Measurements from ENCODE around the gene MANBA.
A peak's percentile ranks its signal among the peaks of the same experiment; 100 is the strongest.

The MANBA gene

GRCh38 chr4:102589743-102590142 is 171.0 kb downstream of the MANBA start:
- Histone ChIP-seq H3K4me1 (ENCODE audit: control insufficient read depth in 1 of 2, insufficient read depth in 2 of 2, low read length in 2 of 2) (no peaks in the 10 kb centered on the region), H3K18ac (ENCODE audit: low read length) (no peak overlapping the region), H2BK120ac (ENCODE audit: insufficient read depth, low read length, poor library complexity) (no peak overlapping the region), H3K23ac (ENCODE audit: low read length) (no peak overlapping the region), H3K4me3 (ENCODE audit: low read depth, low read length) (no peak overlapping the region), H3K79me1 (ENCODE audit: low read length) (no peaks in the 10 kb centered on the region), H3K79me2 (ENCODE audit: control insufficient read depth, insufficient read depth, low read length, poor library complexity) (no peaks in the 10 kb centered on the region), H3K9me3 (ENCODE audit: insufficient read depth, low read depth, low read length) (no peaks in the 10 kb centered on the region), H3K14ac (ENCODE audit: low read length) (no peak overlapping the region), H3K27ac (ENCODE audit: low read depth, low read length) (no peak overlapping the region), H3K4me2 (ENCODE audit: low read length) (no peak overlapping the region), H3K36me3 (ENCODE audit: control insufficient read depth in 1 of 2, insufficient read depth in 2 of 2, low read length in 2 of 2) (peaks cover 4 to 5% of the 10 kb centered on the region in 2 experiments), H3K9ac (ENCODE audit: low read length) (no peak overlapping the region), H2BK12ac (ENCODE audit: low read length) (no peak overlapping the region), H4K91ac (ENCODE audit: low read depth, low read length) (no peak overlapping the region), H3K4ac (ENCODE audit: low read depth, low read length) (no peak overlapping the region), H4K12ac (ENCODE audit: low read depth, low read length) (no peak overlapping the region), H2BK5ac (ENCODE audit: low read depth, low read length, poor library complexity) (no peak overlapping the region), H2AFZ (ENCODE audit: insufficient read depth, low read length, poor library complexity) (no peak overlapping the region), H2AK5ac (ENCODE audit: low read length) (no peak overlapping the region), H4K8ac (ENCODE audit: low read depth, low read length) (no peak overlapping the region), H3K27me3 (ENCODE audit: insufficient read depth, low read length) (no peaks in the 10 kb centered on the region)
- DNase-seq, result no peak
- no CpG with 5 or more reads among the region's 3 CpGs for WGBS (ENCODE audit: extremely low coverage, insufficient coverage, insufficient read length)

- Histone ChIP-seq H2BK120ac (ENCODE audit: insufficient read depth, low read length, poor library complexity) (no peak overlapping the region), H3K4me3 (ENCODE audit: low read depth, low read length) (no peak overlapping the region), H4K91ac (ENCODE audit: low read depth, low read length) (no peak overlapping the region), H3K4me2 (ENCODE audit: low read length) (no peak overlapping the region), H3K36me3 (ENCODE audit: control insufficient read depth in 1 of 2, insufficient read depth in 2 of 2, low read length in 2 of 2) (peaks cover 5 to 6% of the 10 kb centered on the region in 2 experiments), H4K12ac (ENCODE audit: low read depth, low read length) (no peak overlapping the region), H2BK12ac (ENCODE audit: low read length) (no peak overlapping the region), H4K8ac (ENCODE audit: low read depth, low read length) (no peak overlapping the region), H3K79me2 (ENCODE audit: control insufficient read depth, insufficient read depth, low read length, poor library complexity) (no peaks in the 10 kb centered on the region), H3K79me1 (ENCODE audit: low read length) (no peaks in the 10 kb centered on the region), H3K27ac (ENCODE audit: low read depth, low read length) (no peak overlapping the region), H3K23ac (ENCODE audit: low read length) (no peak overlapping the region), H3K14ac (ENCODE audit: low read length) (no peak overlapping the region), H2BK5ac (ENCODE audit: low read depth, low read length, poor library complexity) (no peak overlapping the region), H3K9ac (ENCODE audit: low read length) (no peak overlapping the region), H2AFZ (ENCODE audit: insufficient read depth, low read length, poor library complexity) (no peak overlapping the region), H3K9me3 (ENCODE audit: insufficient read depth, low read depth, low read length) (no peaks in the 10 kb centered on the region), H3K18ac (ENCODE audit: low read length) (no peak overlapping the region), H2AK5ac (ENCODE audit: low read length) (no peak overlapping the region), H3K27me3 (ENCODE audit: insufficient read depth, low read length) (no peaks in the 10 kb centered on the region), H3K4me1 (ENCODE audit: control insufficient read depth in 1 of 2, insufficient read depth in 2 of 2, low read length in 2 of 2) (no peaks in the 10 kb centered on the region), H3K4ac (ENCODE audit: low read depth, low read length) (no peak overlapping the region)
- DNase-seq, result no peak
- WGBS (ENCODE audit: extremely low coverage, insufficient coverage, insufficient read length), result no CpG with 5 or more reads among the region's 4 CpGs
Observed at GRCh38 chr4:102586644-102587021, 174.1 kb downstream of the MANBA start.

GRCh38 chr4:102586002-102586643 is 174.6 kb downstream of the MANBA start:
- Histone ChIP-seq H2BK5ac (ENCODE audit: low read depth, low read length, poor library complexity) (no peak overlapping the region), H4K8ac (ENCODE audit: low read depth, low read length) (no peak overlapping the region), H3K4me3 (ENCODE audit: low read depth, low read length) (no peak overlapping the region), H3K14ac (ENCODE audit: low read length) (no peak overlapping the region), H2AFZ (ENCODE audit: insufficient read depth, low read length, poor library complexity) (no peak overlapping the region), H3K4me1 (ENCODE audit: control insufficient read depth in 1 of 2, insufficient read depth in 2 of 2, low read length in 2 of 2) (no peaks in the 10 kb centered on the region), H3K79me1 (ENCODE audit: low read length) (no peaks in the 10 kb centered on the region), H4K12ac (ENCODE audit: low read depth, low read length) (no peak overlapping the region), H2BK12ac (ENCODE audit: low read length) (no peak overlapping the region), H4K91ac (ENCODE audit: low read depth, low read length) (no peak overlapping the region), H3K79me2 (ENCODE audit: control insufficient read depth, insufficient read depth, low read length, poor library complexity) (no peaks in the 10 kb centered on the region), H3K36me3 (ENCODE audit: control insufficient read depth in 1 of 2, insufficient read depth in 2 of 2, low read length in 2 of 2) (peaks cover 6 to 7% of the 10 kb centered on the region in 2 experiments), H3K9me3 (ENCODE audit: insufficient read depth, low read depth, low read length) (no peaks in the 10 kb centered on the region), H3K4me2 (ENCODE audit: low read length) (no peak overlapping the region), H3K27ac (ENCODE audit: low read depth, low read length) (no peak overlapping the region), H3K4ac (ENCODE audit: low read depth, low read length) (no peak overlapping the region), H3K18ac (ENCODE audit: low read length) (no peak overlapping the region), H2AK5ac (ENCODE audit: low read length) (no peak overlapping the region), H3K23ac (ENCODE audit: low read length) (no peak overlapping the region), H3K27me3 (ENCODE audit: insufficient read depth, low read length) (no peaks in the 10 kb centered on the region), H2BK120ac (ENCODE audit: insufficient read depth, low read length, poor library complexity) (no peak overlapping the region), H3K9ac (ENCODE audit: low read length) (no peak overlapping the region)
- WGBS (ENCODE audit: extremely low coverage, insufficient coverage, insufficient read length), result no CpG with 5 or more reads among the region's 4 CpGs
- DNase-seq, result peak; percentile 19 to 42

GRCh38 chr4:102585329-102585728 is 175.4 kb downstream of the MANBA start:
- H3K27me3 ChIP-seq (ENCODE audit: insufficient read depth, low read length), result no peaks in the 10 kb centered on the region
- peaks cover 6 to 7% of the 10 kb centered on the region in 2 experiments for H3K36me3 ChIP-seq (ENCODE audit: control insufficient read depth in 1 of 2, insufficient read depth in 2 of 2, low read length in 2 of 2)
- H2BK120ac ChIP-seq (ENCODE audit: insufficient read depth, low read length, poor library complexity), result no peak overlapping the region
- H2BK12ac ChIP-seq (ENCODE audit: low read length), result no peak overlapping the region
- H3K9me3 ChIP-seq (ENCODE audit: insufficient read depth, low read depth, low read length), result no peaks in the 10 kb centered on the region
- no peaks in the 10 kb centered on the region for H3K79me2 ChIP-seq (ENCODE audit: control insufficient read depth, insufficient read depth, low read length, poor library complexity)
- H3K18ac ChIP-seq (ENCODE audit: low read length), result no peak overlapping the region
- no peaks in the 10 kb centered on the region for H3K79me1 ChIP-seq (ENCODE audit: low read length)
- no peak overlapping the region for H3K23ac ChIP-seq (ENCODE audit: low read length)
- no peak overlapping the region for H4K91ac ChIP-seq (ENCODE audit: low read depth, low read length)
- DNase-seq, result peak; percentile 53 to 67
- H2AFZ ChIP-seq (ENCODE audit: insufficient read depth, low read length, poor library complexity), result no peak overlapping the region
- H2BK5ac ChIP-seq (ENCODE audit: low read depth, low read length, poor library complexity), result no peak overlapping the region
- WGBS (ENCODE audit: extremely low coverage, insufficient coverage, insufficient read length), result no CpG with 5 or more reads among the region's 2 CpGs
- H3K9ac ChIP-seq (ENCODE audit: low read length), result no peak overlapping the region
- no peak overlapping the region for H3K4ac ChIP-seq (ENCODE audit: low read depth, low read length)
- no peak overlapping the region for H2AK5ac ChIP-seq (ENCODE audit: low read length)
- no peak overlapping the region for H4K8ac ChIP-seq (ENCODE audit: low read depth, low read length)
- H3K4me2 ChIP-seq (ENCODE audit: low read length), result no peak overlapping the region
- no peak overlapping the region for H3K4me3 ChIP-seq (ENCODE audit: low read depth, low read length)
- no peaks in the 10 kb centered on the region for H3K4me1 ChIP-seq (ENCODE audit: control insufficient read depth in 1 of 2, insufficient read depth in 2 of 2, low read length in 2 of 2)
- no peak overlapping the region for H4K12ac ChIP-seq (ENCODE audit: low read depth, low read length)
- H3K27ac ChIP-seq (ENCODE audit: low read depth, low read length), result no peak overlapping the region
- no peak overlapping the region for H3K14ac ChIP-seq (ENCODE audit: low read length)

All from trophoblast cell (in vitro differentiated cells and primary cell).